Stimulated activated CD4-positive, alpha-beta T cell treated with anti-CD3 and anti-CD28 coated beads, Interleukin-2, amount 100 ng/mL, for 48 hours (primary cell): Measurements from ENCODE around the gene NRN1.
"Not testable (repeated sequence)": the region's sequence is repeated elsewhere in the genome, so short reads cannot be mapped to it uniquely, and the experiment has no call there.

Source experiments
- DNase-seq, 2 donors: peaks; one replicate each; pipeline ENCODE4 v3.0.0-alpha.2; 2020

NRN1 gene

GRCh38 chr6:5981126-5982026 lies 25.3 kb downstream of the NRN1 start:
- no peak for DNase-seq

GRCh38 chr6:5979650-5980420 lies 26.9 kb downstream of the NRN1 start:
- no peak for DNase-seq

GRCh38 chr6:5976811-5977210 lies 29.9 kb downstream of the NRN1 start:
- DNase-seq = no peak

- no peak for DNase-seq
These were observed 37.6 kb downstream of the NRN1 start for GRCh38 chr6:5968817-5969734.

- DNase-seq = not testable (repeated sequence)
These were observed 38.7 kb downstream of the NRN1 start for GRCh38 chr6:5968036-5968435.

GRCh38 chr6:5967594-5967993 lies 39.1 kb downstream of the NRN1 start:
- DNase-seq = peak in 1 of 2 donors; percentile 30

GRCh38 chr6:5962794-5963193 lies 43.9 kb downstream of the NRN1 start:
- DNase-seq = no peak

- DNase-seq = no peak
These were observed 44.9 kb downstream of the NRN1 start for GRCh38 chr6:5961836-5962235.

GRCh38 chr6:5960456-5960855 lies 46.3 kb downstream of the NRN1 start:
- DNase-seq = no peak

- DNase-seq = no peak
These were observed 47.8 kb downstream of the NRN1 start for GRCh38 chr6:5958921-5959320.

- no peak for DNase-seq
These were observed 49.8 kb downstream of the NRN1 start for GRCh38 chr6:5956939-5957338.

GRCh38 chr6:5950361-5950785 lies 56.4 kb downstream of the NRN1 start:
- peak; percentile 3 to 30 for DNase-seq
